ENCODE data around the gene SATB2. TPM values are rescaled to one million over a fixed set of nuclear protein-coding genes. Genes with fewer than 3 reads are reported as not detected.

SATB2 gene
- total RNA-seq, 2 donors from 2014 or later, result 133 to 178 TPM

GRCh38 chr2:199325881-199326280, 131.9 kb downstream of the SATB2 start:
- Histone ChIP-seq H3K9me3 (no peaks in the 10 kb centered on the region), H3K27me3 (no peaks in the 10 kb centered on the region), H3K9ac (ENCODE audit: low read depth in 2 of 2, low read length in 2 of 2) (no peak overlapping the region), H3K4me3 (no peak overlapping the region), H3K27ac (no peak overlapping the region), H3K4me1 (no peaks in the 10 kb centered on the region), H3K36me3 (peaks cover 4% of the 10 kb centered on the region)
- intact Hi-C loops (cut with DNase I), result no loop called here
- TF ChIP-seq CTCF (IDR thresholded peaks at IDR 0.05), result no peak
- no peak for DNase-seq

- H3K4me3 ChIP-seq, result no peak overlapping the region
- no peaks in the 10 kb centered on the region for H3K4me1 ChIP-seq
- no peaks in the 10 kb centered on the region for H3K9me3 ChIP-seq
- H3K9ac ChIP-seq (ENCODE audit: low read depth in 2 of 2, low read length in 2 of 2), result no peak overlapping the region
- no peaks in the 10 kb centered on the region for H3K27me3 ChIP-seq
- H3K36me3 ChIP-seq, result no peaks in the 10 kb centered on the region
- TF ChIP-seq CTCF (IDR thresholded peaks at IDR 0.05), result no peak
- intact Hi-C loops (cut with DNase I), result no loop called here
- DNase-seq, result no peak
- no peak overlapping the region for H3K27ac ChIP-seq
Measured at GRCh38 chr2:199322151-199322550, 135.6 kb downstream of the SATB2 start.

- no peak for TF ChIP-seq CTCF (IDR thresholded peaks at IDR 0.05)
- intact Hi-C loops (cut with DNase I), result no loop called here
- Histone ChIP-seq H3K9me3 (no peaks in the 10 kb centered on the region), H3K4me3 (no peak overlapping the region), H3K27me3 (no peaks in the 10 kb centered on the region), H3K36me3 (no peaks in the 10 kb centered on the region), H3K27ac (peak overlapping the region; percentile 37), H3K9ac (ENCODE audit: low read depth in 2 of 2, low read length in 2 of 2) (no peak overlapping the region), H3K4me1 (no peaks in the 10 kb centered on the region)
- no peak for DNase-seq
Measured at GRCh38 chr2:199317646-199318045, 140.1 kb downstream of the SATB2 start.

DNA sequence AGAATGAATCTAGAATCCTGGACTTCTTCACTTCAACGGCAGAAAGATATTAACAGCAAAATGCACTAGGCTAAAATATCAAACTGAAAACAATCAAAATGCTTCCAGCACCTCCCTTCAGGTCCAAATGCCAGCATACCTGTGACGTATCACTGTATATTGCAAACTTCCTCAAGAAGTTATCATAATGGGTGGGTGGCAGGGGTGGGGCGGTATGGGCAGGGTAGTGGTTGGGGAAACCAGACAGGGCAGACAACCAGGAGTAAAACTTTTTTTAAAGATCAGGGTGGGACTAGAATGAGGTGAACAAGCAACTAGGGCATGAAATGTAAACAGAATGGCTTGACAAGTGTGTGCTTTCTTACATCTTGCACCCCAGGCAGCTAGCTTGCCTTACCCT, 140.9 kb downstream of the SATB2 start:
- Histone ChIP-seq H3K36me3 (no peaks in the 10 kb centered on the region), H3K4me1 (no peaks in the 10 kb centered on the region), H3K27ac (peak overlapping the region; percentile 37), H3K4me3 (no peak overlapping the region), H3K9ac (ENCODE audit: low read depth in 2 of 2, low read length in 2 of 2) (no peak overlapping the region), H3K27me3 (no peaks in the 10 kb centered on the region), H3K9me3 (no peaks in the 10 kb centered on the region)
- intact Hi-C loops (cut with DNase I), result no loop called here
- DNase-seq, result peak; percentile 78
- TF ChIP-seq CTCF (IDR thresholded peaks at IDR 0.05), result no peak

- no peak for TF ChIP-seq CTCF (IDR thresholded peaks at IDR 0.05)
- Histone ChIP-seq H3K36me3 (no peaks in the 10 kb centered on the region), H3K27me3 (no peaks in the 10 kb centered on the region), H3K4me1 (no peaks in the 10 kb centered on the region), H3K27ac (no peak overlapping the region), H3K9me3 (no peaks in the 10 kb centered on the region), H3K4me3 (no peak overlapping the region), H3K9ac (ENCODE audit: low read depth in 2 of 2, low read length in 2 of 2) (no peak overlapping the region)
- DNase-seq, result peak; percentile 53
- intact Hi-C loops (cut with DNase I), result no loop called here
Measured at GRCh38 chr2:199315299-199316179, 142.2 kb downstream of the SATB2 start.
